OCI-LY3 (cell line): Measurements from ENCODE around the gene GPR39.

Experiments used
- CTCF ChIP-seq: fragments of 200-600, 300-600 bp; sonication (generic); IDR thresholded peaks from 2 replicates; pipeline ENCODE4 v1.5.1; 2014; ENCODE audit warnings: antibody characterized with exemption, low read length, low read depth
- EZH2phosphoT487 ChIP-seq: fragments of 200-600 bp; shearing (Covaris generic); IDR thresholded peaks from 2 replicates; pipeline ENCODE4 v1.6.1; 2018; ENCODE audit warnings: antibody characterized with exemption, mixed run types, low read depth

GRCh38 chr2:132503701-132504100, 87.1 kb downstream of the GPR39 start:
- TF ChIP-seq CTCF (no peak), EZH2phosphoT487 (no peak)
